ENCODE measurements around the gene UBL4A. TPM values are rescaled to one million over a fixed set of nuclear protein-coding genes. Genes with fewer than 3 reads are reported as not detected.

Gene UBL4A
- polyA plus RNA-seq, 1 of the 3 experiments (the other 2 are of a cell fraction), result 27.8 TPM

- WGBS (ENCODE audit: low lambda C conversion rate), result 68% methylated on average over 12 of the region's 12 CpGs
- ChIA-PET CTCF (no interaction called here), POLR2A (interaction anchor here (0.5 kb wide), 1 partner anchor 67 kb away, joined by 3 read pairs; the partner anchor contains the start of gene EMD)
Measured at GRCh38 chrX:154446430-154446829, 40.0 kb downstream of the UBL4A start.

GRCh38 chrX:154445776-154446175 is 40.6 kb downstream of the UBL4A start:
- Histone ChIP-seq H3K27ac (ENCODE audit: low read depth in 2 of 2, low read length in 1 of 2) (no peak overlapping the region), H3F3A (replicated peaks; ENCODE audit: insufficient read depth) (peaks cover 4% of the 10 kb centered on the region), H3K27me3 (ENCODE audit: insufficient read depth) (peaks cover 23% of the 10 kb centered on the region), H3K4me2 (peak overlapping the region; percentile 84; the same call in 1 of the 2 replicates), H3K9ac (no peak overlapping the region), H3K9me2 (no peaks in the 10 kb centered on the region), H3K36me3 (replicated peaks in 1 of 2; ENCODE audit: control insufficient read depth in 1 of 2, insufficient read depth in 2 of 2, low read length in 1 of 2) (peaks cover 0 to 14% of the 10 kb centered on the region in 2 experiments), H3K9me3 (no peaks in the 10 kb centered on the region), H3K4me3 (ENCODE audit: low read depth in 2 of 2, low read length in 1 of 2) (no peak overlapping the region), H2AFZ (ENCODE audit: low read depth) (no peak overlapping the region), H3K4me1 (ENCODE audit: control insufficient read depth in 1 of 2, insufficient read depth in 2 of 2, low read depth in 1 of 2, low read length in 1 of 2) (peaks cover 0 to 14% of the 10 kb centered on the region in 2 experiments; a peak in 1 of 4 replicates), H4K20me1 (ENCODE audit: insufficient read depth) (peaks cover 6% of the 10 kb centered on the region; the same call in 1 of the 2 replicates), H3K79me2 (ENCODE audit: insufficient read depth) (peaks cover 22% of the 10 kb centered on the region)
- CTCF ChIA-PET, result interaction anchor here (1.1 kb wide), 1 partner anchor 32 kb away, joined by 3 read pairs; no protein-coding TSS in a partner anchor
- no peak for DNase-seq
- TF ChIP-seq FOSL2 (IDR thresholded peaks at IDR 0.05; ENCODE audit: borderline replicate concordance, low read depth), result no peak
- WGBS (ENCODE audit: low lambda C conversion rate), result 65% methylated on average over 13 of the region's 16 CpGs
- POLR2A ChIA-PET, result interaction anchor here (0.5 kb wide), 1 partner anchor 67 kb away, joined by 3 read pairs; the partner anchor contains the start of gene EMD

More at GRCh38 chrX:154446430-154446829, 40.0 kb downstream of the UBL4A start:
- peaks cover 23% of the 10 kb centered on the region for H3K27me3 ChIP-seq (ENCODE audit: insufficient read depth)
- no peak for TF ChIP-seq CHD2 (IDR thresholded peaks at IDR 0.05; ENCODE audit: low read length, partially characterized antibody)
- TF ChIP-seq GABPA (IDR thresholded peaks at IDR 0.05; ENCODE audit: low read depth), result no peak
- no peak for TF ChIP-seq GATA2 (CRISPR knock-in tag; IDR thresholded peaks at IDR 0.05)
- no peak for TF ChIP-seq RCOR1 (IDR thresholded peaks at IDR 0.05; ENCODE audit: low read length)
- TF ChIP-seq CTCF (IDR thresholded peaks at IDR 0.05), result no peak
- no peak for TF ChIP-seq POLR2AphosphoS5 (IDR thresholded peaks at IDR 0.05; ENCODE audit: low read depth, low read length)
- TF ChIP-seq FOXM1 (IDR thresholded peaks at IDR 0.05; ENCODE audit: low read depth), result no peak
- no peak for TF ChIP-seq EZH2phosphoT487 (IDR thresholded peaks at IDR 0.05; ENCODE audit: borderline replicate concordance, low read depth)
- no peak for TF ChIP-seq TEAD4 (IDR thresholded peaks at IDR 0.05; ENCODE audit: borderline replicate concordance, insufficient read depth)
- no peak for TF ChIP-seq RFX5 (IDR thresholded peaks at IDR 0.05; ENCODE audit: low read length)
- TF ChIP-seq MXI1 (IDR thresholded peaks at IDR 0.05; ENCODE audit: low read depth, low read length), result no peak
- no peaks in the 10 kb centered on the region for H3K9me2 ChIP-seq
- H3K4me1 ChIP-seq (ENCODE audit: control insufficient read depth in 1 of 2, insufficient read depth in 2 of 2, low read depth in 1 of 2, low read length in 1 of 2), result peaks cover 0 to 14% of the 10 kb centered on the region in 2 experiments; a peak in 1 of 4 replicates
- H3K79me2 ChIP-seq (ENCODE audit: insufficient read depth), result peaks cover 20% of the 10 kb centered on the region
- H3F3A ChIP-seq (replicated peaks; ENCODE audit: insufficient read depth), result peaks cover 4% of the 10 kb centered on the region
- peaks cover 0 to 10% of the 10 kb centered on the region in 2 experiments for H3K36me3 ChIP-seq (replicated peaks in 1 of 2; ENCODE audit: control insufficient read depth in 1 of 2, insufficient read depth in 2 of 2, low read length in 1 of 2)
- DNase-seq, result no peak
- no peak overlapping the region for H2AFZ ChIP-seq (ENCODE audit: low read depth)
- H3K27ac ChIP-seq (ENCODE audit: low read depth in 2 of 2, low read length in 1 of 2), result no peak overlapping the region
- H3K9ac ChIP-seq, result no peak overlapping the region
- H3K4me2 ChIP-seq, result no peak overlapping the region
- H3K4me3 ChIP-seq (ENCODE audit: low read depth in 2 of 2, low read length in 1 of 2), result no peak overlapping the region
- no peaks in the 10 kb centered on the region for H3K9me3 ChIP-seq
- 0 out of 2 replicates have a peak, but pooled peaks cover 5% of the 10 kb centered on the region for H4K20me1 ChIP-seq (ENCODE audit: insufficient read depth)
